IMR-90 (cell line): ENCODE results near the gene NOS1. TPM values are rescaled to one million over a fixed set of nuclear protein-coding genes. Genes with fewer than 3 reads are reported as not detected.

Experiments
- ATAC-seq: fragments of 200-7000 bp; cut with Tn5 transposase; 2 replicates; pipeline ENCODE4 v1.9.1; 2020; ENCODE audit warnings: low read depth, mild to moderate bottlenecking, moderate library complexity
- BruUV-seq: library from RNA; stranded (reverse); fragments of 400-500 nt; replicated peaks from 2 replicates; lab custom pipeline; 2021; lab: Mats Ljungman, UMichigan
- CTCF ChIA-PET: fragments of 300-600 bp; formaldehyde crosslinking; extraction: SDS; loops from one replicate; lab custom pipeline; 2021; ENCODE audit warnings: antibody characterized with exemption; lab: Yijun Ruan, JAX
- POLR2A ChIA-PET: fragments of 300-600 bp; sonication (Branson Sonifier 250); formaldehyde crosslinking; loops from one replicate; lab custom pipeline; 2022; ENCODE audit warnings: antibody characterized with exemption; ENCODE audit not compliant: unreplicated experiment; lab: Charles Lee
- DNase-seq: peaks from one replicate; pipeline ENCODE4 v3.0.0; 2013
- H2AFZ ChIP-seq: replicated peaks from 2 replicates; pipeline ENCODE3; 2013; ENCODE audit warnings: low read length, mild to moderate bottlenecking; ENCODE audit not compliant: poor library complexity
- H2AK5ac ChIP-seq: 2 replicates; pipeline ENCODE4 v1.6.1; 2013; ENCODE audit warnings: low read depth, low read length, inconsistent platforms
- H2AK9ac ChIP-seq: replicated peaks from 2 replicates; pipeline ENCODE3; 2013; ENCODE audit warnings: mild to moderate bottlenecking, low read depth, low read length, moderate library complexity; ENCODE audit not compliant: poor library complexity
- H2BK120ac ChIP-seq: 2 replicates; pipeline ENCODE4 v1.6.1; 2013; ENCODE audit warnings: low read depth, low read length, inconsistent platforms
- H2BK15ac ChIP-seq: 3 replicates; pipeline ENCODE4 v1.6.1; 2013; ENCODE audit warnings: low read depth, low read length, inconsistent platforms
- H2BK20ac ChIP-seq: 2 replicates; pipeline ENCODE4 v1.6.1; 2013; ENCODE audit warnings: low read depth, mild to moderate bottlenecking, inconsistent platforms, low read length, moderate library complexity
- H2BK5ac ChIP-seq: 2 replicates; pipeline ENCODE4 v1.6.1; 2013; ENCODE audit warnings: mild to moderate bottlenecking, low read depth, low read length, inconsistent platforms; ENCODE audit not compliant: poor library complexity, severe bottlenecking
- H3K14ac ChIP-seq: replicated peaks from 2 replicates; pipeline ENCODE4 v1.6.1; 2013; ENCODE audit warnings: low read depth, low read length, inconsistent platforms
- H3K18ac ChIP-seq: 2 replicates; pipeline ENCODE4 v1.6.1; 2013; ENCODE audit warnings: low read depth, low read length, control low read depth
- H3K23ac ChIP-seq: 2 replicates; pipeline ENCODE4 v1.6.1; 2013; ENCODE audit warnings: low read depth, low read length, inconsistent platforms
- H3K27ac ChIP-seq: 2 replicates; pipeline ENCODE4 v1.5.1; 2013; ENCODE audit warnings: mild to moderate bottlenecking, control low read depth, low read length; ENCODE audit not compliant: insufficient read depth
- H3K27me3 ChIP-seq: 2 replicates; pipeline ENCODE4 v1.6.1; 2013; ENCODE audit warnings: low read length; ENCODE audit not compliant: control insufficient read depth, insufficient read depth
- H3K36me3 ChIP-seq: 2 replicates; pipeline ENCODE4 v1.6.1; 2013; ENCODE audit warnings: low read length, mixed read lengths; ENCODE audit not compliant: control insufficient read depth, insufficient read depth
- H3K4ac ChIP-seq: 2 replicates; pipeline ENCODE4 v1.6.1; 2013; ENCODE audit warnings: low read depth, low read length, inconsistent platforms
- H3K4me1 ChIP-seq: 2 replicates; pipeline ENCODE4 v1.6.1; 2013; ENCODE audit warnings: low read length, mixed read lengths; ENCODE audit not compliant: control insufficient read depth, insufficient read depth
- H3K4me2 ChIP-seq: 2 replicates; pipeline ENCODE4 v1.6.1; 2013; ENCODE audit warnings: low read depth, mild to moderate bottlenecking, control low read depth, low read length, moderate library complexity
- H3K4me3 ChIP-seq: 2 replicates; pipeline ENCODE4 v1.5.1; 2013; ENCODE audit warnings: low read depth, mild to moderate bottlenecking, control low read depth, low read length, moderate library complexity; ENCODE audit not compliant: insufficient read depth
- H3K56ac ChIP-seq: 2 replicates; pipeline ENCODE4 v1.6.1; 2013; ENCODE audit warnings: low read length, inconsistent platforms; ENCODE audit not compliant: insufficient read depth; ENCODE audit errors: extremely low read depth
- H3K79me1 ChIP-seq, 2 experiments: 2 replicates each; pipeline ENCODE4 v1.6.1; 2013; ENCODE audit warnings: low read length in 2 of 2, inconsistent platforms in 1 of 2, low read depth in 1 of 2
- H3K9ac ChIP-seq: 2 replicates; pipeline ENCODE4 v1.6.1; 2013; ENCODE audit warnings: low read depth, low read length, control low read depth
- H3K9me1 ChIP-seq: 2 replicates; pipeline ENCODE4 v1.6.1; 2013; ENCODE audit warnings: low read length, inconsistent platforms; ENCODE audit not compliant: insufficient read depth
- H3K9me3 ChIP-seq: 2 replicates; pipeline ENCODE4 v1.6.1; 2013; ENCODE audit warnings: low read length; ENCODE audit not compliant: control insufficient read depth, insufficient read depth
- H4K20me1 ChIP-seq: 2 replicates; pipeline ENCODE4 v1.6.1; 2013; ENCODE audit warnings: low read length, inconsistent platforms; ENCODE audit not compliant: insufficient read depth
- H4K5ac ChIP-seq: 2 replicates; pipeline ENCODE4 v1.6.1; 2013; ENCODE audit warnings: mild to moderate bottlenecking, low read depth, low read length, control low read depth
- H4K8ac ChIP-seq, 2 experiments: 2 replicates each; pipeline ENCODE4 v1.6.1; 2013; ENCODE audit warnings: low read depth in 2 of 2, low read length in 2 of 2, control low read depth in 1 of 2, inconsistent platforms in 1 of 2
- H4K91ac ChIP-seq: 2 replicates; pipeline ENCODE4 v1.6.1; 2013; ENCODE audit warnings: low read depth, low read length, inconsistent platforms; ENCODE audit not compliant: insufficient read depth
- BHLHE40 ChIP-seq: fragments of 150-350 bp; IDR thresholded peaks from 2 replicates; pipeline ENCODE4 v1.6.1; 2016; ENCODE audit warnings: mild to moderate bottlenecking, low read depth, low read length
- CEBPB ChIP-seq: IDR thresholded peaks from 2 replicates; pipeline ENCODE4 v1.6.1; 2012; ENCODE audit warnings: low read depth, low read length, improper control_type of control experiment
- CHD1 ChIP-seq: IDR thresholded peaks from 2 replicates; pipeline ENCODE4 v1.6.1; 2012; ENCODE audit warnings: low read depth, low read length, improper control_type of control experiment
- FOS ChIP-seq: fragments of 150-350 bp; IDR thresholded peaks from 2 replicates; pipeline ENCODE4 v1.6.1; 2016; ENCODE audit warnings: low read depth, low read length
- MAFK ChIP-seq: IDR thresholded peaks from 2 replicates; pipeline ENCODE4 v1.6.1; 2012; ENCODE audit warnings: low read depth, low read length, improper control_type of control experiment
- MAZ ChIP-seq: IDR thresholded peaks from 2 replicates; pipeline ENCODE4 v1.6.1; 2012; ENCODE audit warnings: low read depth, mild to moderate bottlenecking, low read length, improper control_type of control experiment, moderate library complexity, borderline replicate concordance
- MXI1 ChIP-seq: IDR thresholded peaks from 2 replicates; pipeline ENCODE4 v1.6.1; 2012; ENCODE audit warnings: low read depth, mild to moderate bottlenecking, low read length, moderate library complexity, borderline replicate concordance
- NFE2L2 ChIP-seq: fragments of 150-350 bp; IDR thresholded peaks from 2 replicates; pipeline ENCODE4 v1.6.1; 2016; ENCODE audit warnings: low read depth, mild to moderate bottlenecking, low read length
- POLR2A ChIP-seq: IDR thresholded peaks from 2 replicates; pipeline ENCODE4 v1.6.1; 2012; ENCODE audit warnings: mild to moderate bottlenecking, low read depth, low read length
- RAD21 ChIP-seq: IDR thresholded peaks from 2 replicates; pipeline ENCODE4 v1.6.1; 2012; ENCODE audit warnings: low read length, improper control_type of control experiment
- RCOR1 ChIP-seq: IDR thresholded peaks from 2 replicates; pipeline ENCODE4 v1.6.1; 2012; ENCODE audit warnings: mild to moderate bottlenecking, low read length, improper control_type of control experiment; ENCODE audit not compliant: insufficient replicate concordance
- RFX5 ChIP-seq: IDR thresholded peaks from 2 replicates; pipeline ENCODE4 v1.8.0; 2012; ENCODE audit warnings: low read depth, mild to moderate bottlenecking, low read length, moderate library complexity
- SMC3 ChIP-seq: fragments of 150-350 bp; IDR thresholded peaks from 2 replicates; pipeline ENCODE4 v1.6.1; 2016; ENCODE audit warnings: low read depth, mild to moderate bottlenecking, antibody characterized with exemption, low read length, moderate library complexity
- USF2 ChIP-seq: fragments of 150-350 bp; IDR thresholded peaks from 2 replicates; pipeline ENCODE4 v1.6.1; 2017; ENCODE audit warnings: mild to moderate bottlenecking, antibody characterized with exemption, low read length, low read depth
- WGBS, 2 experiments: methylation state at CpG; one replicate each; pipeline versions ENCODE4 v1.1.5 to v1.1.7; 2013; ENCODE audit warnings: missing lambda C conversion rate in 2 of 2; ENCODE audit not compliant: insufficient read length in 1 of 2; ENCODE audit errors: extremely low coverage in 2 of 2; 5-methylcytosine and 5-hydroxymethylcytosine counted together
- dilution Hi-C: fragments of 300-500 bp; cut with HindIII; formaldehyde crosslinking; loops from one replicate; pipeline ENCODE4 v1.14.3; 2018; ENCODE audit warnings: low sequenced_read_pairs; ENCODE audit not compliant: unreplicated experiment
- in situ Hi-C: fragments of 300-500 bp; cut with MboI; formaldehyde crosslinking; loops from 3 replicates; pipeline ENCODE4 v1.14.3; 2019; ENCODE audit warnings: low sequenced_read_pairs, inconsistent platforms, mixed read lengths
- intact Hi-C: fragments of 100-400 bp; cut with micrococcal nuclease; formaldehyde crosslinking; loops from 2 replicates; pipeline ENCODE4 v1.10.0; 2022
- polyA plus RNA-seq, 3 experiments: library from polyadenylated mRNA; depleted of rRNA; stranded (reverse); fragments of >200 nt; gene quantifications; 2 replicates each; pipeline ENCODE4 v1.2.3, GENCODE V29; 2012; ENCODE audit warnings: low replicate concordance in 1 of 3
- total RNA-seq: library from RNA; depleted of rRNA; stranded (reverse); fragments of >200 nt; gene quantifications from 2 replicates; pipeline ENCODE4 v1.2.3, GENCODE V29; 2012
- TF ChIP-seq, protein P1 (sequence below): conservative IDR thresholded peaks from 2 replicates; pipeline ENCODE4 v1.5.1; 2012; ENCODE audit warnings: mild to moderate bottlenecking, low read depth, low read length, improper control_type of control experiment
- TF ChIP-seq, protein P2 (sequence below): fragments of 150-350 bp; IDR thresholded peaks from 2 replicates; pipeline ENCODE4 v1.6.1; 2016; ENCODE audit warnings: low read depth, mild to moderate bottlenecking, low read length, moderate library complexity, borderline replicate concordance

Gene NOS1
- total and polyA plus RNA-seq, 2 of the 4 experiments (the other 2 are of a cell fraction), result 0.09 TPM; not detected in 1

DNA sequence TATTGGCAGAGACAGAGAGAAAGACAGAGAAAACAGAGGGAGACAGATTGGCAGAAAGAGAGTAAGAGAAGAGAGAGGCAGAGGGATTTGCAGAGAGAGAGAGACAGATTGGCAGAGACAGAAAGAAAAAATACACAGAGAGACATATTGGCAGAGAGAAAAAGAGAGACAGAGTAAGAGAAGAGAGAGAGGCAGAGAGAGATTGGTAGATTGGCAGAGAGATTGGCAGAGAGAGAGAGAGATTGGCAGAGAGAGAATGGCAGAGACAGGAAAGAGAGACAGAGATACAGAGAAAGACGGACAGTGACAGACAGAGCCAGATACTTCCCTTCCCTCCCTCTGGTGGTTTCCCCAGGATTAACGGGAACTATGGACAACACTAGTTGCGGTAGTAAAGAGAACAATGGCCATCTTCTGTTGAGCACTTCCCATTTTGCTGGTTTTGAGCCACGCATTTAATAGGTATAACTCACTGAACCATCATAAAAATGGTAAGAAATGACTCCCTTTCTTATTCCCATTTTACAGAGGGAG, 2.6 kb upstream of the NOS1 start:
- WGBS, 2 experiments, result no CpG with 5 or more reads among the region's 4 CpGs
- no peak overlapping the region for H3K4me2 ChIP-seq
- H2BK20ac ChIP-seq, result no peak overlapping the region
- H2AK9ac ChIP-seq, result no peak overlapping the region
- no peak overlapping the region for H4K8ac ChIP-seq
- ChIA-PET CTCF (no interaction called here), POLR2A (no interaction called here)
- no peaks in the 10 kb centered on the region; the same call in 1 of the 2 replicates for H3K9me3 ChIP-seq
- H3K36me3 ChIP-seq, result no peaks in the 10 kb centered on the region
- H2AK5ac ChIP-seq, result no peak overlapping the region
- in situ Hi-C loops (loop anchor here (10.0 kb wide), 1 partner anchor 471 kb away; no protein-coding TSS in a partner anchor), dilution Hi-C loops (no loop called here), intact Hi-C loops (no loop called here)
- H3K4ac ChIP-seq, result no peak overlapping the region
- H4K91ac ChIP-seq, result no peak overlapping the region
- H2BK15ac ChIP-seq, result no peak overlapping the region
- no peaks in the 10 kb centered on the region for H4K20me1 ChIP-seq
- H3K9ac ChIP-seq, result no peak overlapping the region
- H3K4me1 ChIP-seq, result no peaks in the 10 kb centered on the region
- H3K56ac ChIP-seq, result no peak overlapping the region
- H2BK120ac ChIP-seq, result no peak overlapping the region
- no peak overlapping the region for H3K27ac ChIP-seq
- H3K9me1 ChIP-seq, result no peaks in the 10 kb centered on the region
- no TSS peak for BruUV-seq
- H3K27me3 ChIP-seq, result no peaks in the 10 kb centered on the region
- no peak overlapping the region for H3K18ac ChIP-seq
- H2BK5ac ChIP-seq, result no peak overlapping the region
- ATAC-seq (no peak), DNase-seq (no peak)
- H3K4me3 ChIP-seq, result no peak overlapping the region
- no peak overlapping the region for H4K5ac ChIP-seq
- no peak overlapping the region for H3K14ac ChIP-seq
- H2AFZ ChIP-seq, result no peak overlapping the region
- TF ChIP-seq FOS, result no peak
- no peak for TF ChIP-seq RAD21
- TF ChIP-seq, protein P1, sequence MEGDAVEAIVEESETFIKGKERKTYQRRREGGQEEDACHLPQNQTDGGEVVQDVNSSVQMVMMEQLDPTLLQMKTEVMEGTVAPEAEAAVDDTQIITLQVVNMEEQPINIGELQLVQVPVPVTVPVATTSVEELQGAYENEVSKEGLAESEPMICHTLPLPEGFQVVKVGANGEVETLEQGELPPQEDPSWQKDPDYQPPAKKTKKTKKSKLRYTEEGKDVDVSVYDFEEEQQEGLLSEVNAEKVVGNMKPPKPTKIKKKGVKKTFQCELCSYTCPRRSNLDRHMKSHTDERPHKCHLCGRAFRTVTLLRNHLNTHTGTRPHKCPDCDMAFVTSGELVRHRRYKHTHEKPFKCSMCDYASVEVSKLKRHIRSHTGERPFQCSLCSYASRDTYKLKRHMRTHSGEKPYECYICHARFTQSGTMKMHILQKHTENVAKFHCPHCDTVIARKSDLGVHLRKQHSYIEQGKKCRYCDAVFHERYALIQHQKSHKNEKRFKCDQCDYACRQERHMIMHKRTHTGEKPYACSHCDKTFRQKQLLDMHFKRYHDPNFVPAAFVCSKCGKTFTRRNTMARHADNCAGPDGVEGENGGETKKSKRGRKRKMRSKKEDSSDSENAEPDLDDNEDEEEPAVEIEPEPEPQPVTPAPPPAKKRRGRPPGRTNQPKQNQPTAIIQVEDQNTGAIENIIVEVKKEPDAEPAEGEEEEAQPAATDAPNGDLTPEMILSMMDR, result no peak
- TF ChIP-seq MXI1, result no peak
- TF ChIP-seq USF2, result no peak
- TF ChIP-seq, protein P2, sequence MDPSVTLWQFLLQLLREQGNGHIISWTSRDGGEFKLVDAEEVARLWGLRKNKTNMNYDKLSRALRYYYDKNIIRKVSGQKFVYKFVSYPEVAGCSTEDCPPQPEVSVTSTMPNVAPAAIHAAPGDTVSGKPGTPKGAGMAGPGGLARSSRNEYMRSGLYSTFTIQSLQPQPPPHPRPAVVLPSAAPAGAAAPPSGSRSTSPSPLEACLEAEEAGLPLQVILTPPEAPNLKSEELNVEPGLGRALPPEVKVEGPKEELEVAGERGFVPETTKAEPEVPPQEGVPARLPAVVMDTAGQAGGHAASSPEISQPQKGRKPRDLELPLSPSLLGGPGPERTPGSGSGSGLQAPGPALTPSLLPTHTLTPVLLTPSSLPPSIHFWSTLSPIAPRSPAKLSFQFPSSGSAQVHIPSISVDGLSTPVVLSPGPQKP, result no peak
- TF ChIP-seq RFX5, result no peak
- no peak for TF ChIP-seq NFE2L2
- no peak for TF ChIP-seq MAZ
- no peak for TF ChIP-seq CEBPB
- TF ChIP-seq CHD1, result no peak
- TF ChIP-seq RCOR1, result no peak
- TF ChIP-seq MAFK, result no peak
- no peak for TF ChIP-seq BHLHE40
- no peak for TF ChIP-seq POLR2A
- TF ChIP-seq SMC3, result no peak
- H3K23ac ChIP-seq, result no peak overlapping the region
- H3K79me1 ChIP-seq, result no peaks in the 10 kb centered on the region
